GM12878 (cell line): ENCODE results near the gene SENP7. TPM values are rescaled to one million over a fixed set of nuclear protein-coding genes. Genes with fewer than 3 reads are reported as not detected.

ENCODE experiments used
- ATAC-seq: fragments of 200-7000 bp; cut with Tn5 transposase; 3 replicates; pipeline ENCODE4 v1.9.1; 2020; ENCODE audit warnings: mild to moderate bottlenecking, moderate library complexity
- BruUV-seq: library from RNA; stranded (reverse); fragments of 400-500 nt; replicated peaks from 2 replicates; lab custom pipeline; 2021; lab: Mats Ljungman, UMichigan
- CTCF ChIA-PET: fragments of 300-600 bp; sonication (Branson Sonifier 250); formaldehyde crosslinking; extraction: SDS; loops from one replicate; lab custom pipeline; 2021; ENCODE audit warnings: inconsistent platforms; lab: Yijun Ruan, JAX
- POLR2A ChIA-PET: fragments of 350-600 bp; formaldehyde crosslinking; extraction: SDS; loops from one replicate; lab custom pipeline; 2021; ENCODE audit warnings: inconsistent platforms; lab: Charles Lee
- RAD21 ChIA-PET: fragments of 300-600 bp; sonication (Branson Sonifier 250); formaldehyde crosslinking; loops from one replicate; lab custom pipeline; 2023; ENCODE audit warnings: antibody characterized with exemption; ENCODE audit not compliant: unreplicated experiment; lab: Charles Lee
- SMC1A ChIA-PET: fragments of 300-600 bp; sonication (Branson Sonifier 250); formaldehyde crosslinking; loops from one replicate; lab custom pipeline; 2023; ENCODE audit not compliant: unreplicated experiment, uncharacterized antibody; lab: Charles Lee
- DNase-seq: peaks from one replicate; pipeline ENCODE4 v3.0.0-alpha.2; 2011; ENCODE audit warnings: low read depth, low spot score
- FAIRE-seq: peaks from 3 replicates; lab custom pipeline; 2011; peaks lifted over from hg19 to GRCh38; lab: Jason Lieb, UNC
- H2AFZ ChIP-seq: 2 replicates; pipeline ENCODE4 v1.6.0; 2011; ENCODE audit warnings: low read depth, low read length, control low read depth; ENCODE audit not compliant: control insufficient read depth
- H3K27ac ChIP-seq: 2 replicates; pipeline ENCODE4 v1.5.1; 2011; ENCODE audit warnings: control low read depth; ENCODE audit not compliant: control insufficient read depth, insufficient read depth
- H3K27me3 ChIP-seq, 2 experiments: replicated peaks in 1 of 2; 2 replicates each; pipeline versions ENCODE4 v1.6.0 to v1.6.1; 2011; ENCODE audit warnings: low read length in 1 of 2; ENCODE audit not compliant: control insufficient read depth in 2 of 2, insufficient read depth in 2 of 2
- H3K36me3 ChIP-seq, 2 experiments: 2 replicates each; pipeline ENCODE4 v1.5.1; 2011; ENCODE audit warnings: low read length in 1 of 2; ENCODE audit not compliant: control insufficient read depth in 2 of 2, insufficient read depth in 2 of 2
- H3K4me1 ChIP-seq: 2 replicates; pipeline ENCODE4 v1.6.1; 2011; ENCODE audit warnings: mild to moderate bottlenecking, low read length, moderate library complexity, mixed read lengths; ENCODE audit not compliant: control insufficient read depth, insufficient read depth
- H3K4me2 ChIP-seq: 2 replicates; pipeline ENCODE4 v1.6.0; 2011; ENCODE audit warnings: control low read depth; ENCODE audit not compliant: control insufficient read depth, insufficient read depth
- H3K4me3 ChIP-seq: fragments of 200-600 bp; sonication (generic); 2 replicates; pipeline ENCODE4 v1.5.1; 2016
- H3K79me2 ChIP-seq: 2 replicates; pipeline ENCODE4 v1.6.0; 2011; ENCODE audit warnings: low read length; ENCODE audit not compliant: control insufficient read depth, insufficient read depth
- H3K9ac ChIP-seq: 2 replicates; pipeline ENCODE4 v1.8.0; 2011; ENCODE audit warnings: low read length, control low read depth, mixed read lengths; ENCODE audit not compliant: control insufficient read depth, insufficient read depth
- H3K9me3 ChIP-seq: replicated peaks from 3 replicates; pipeline ENCODE4 v1.5.1; 2011; ENCODE audit warnings: mild to moderate bottlenecking, low read length; ENCODE audit not compliant: control insufficient read depth, insufficient read depth
- H4K20me1 ChIP-seq: 2 replicates; pipeline ENCODE4 v1.6.0; 2011; ENCODE audit not compliant: control insufficient read depth, insufficient read depth
- CBFB ChIP-seq: IDR thresholded peaks from 2 replicates; pipeline ENCODE4 v1.6.1; 2016; ENCODE audit warnings: antibody characterized with exemption, low read depth
- RFX5 ChIP-seq: IDR thresholded peaks from 2 replicates; pipeline ENCODE4 v1.6.1; 2011; ENCODE audit warnings: low read depth, low read length, improper control_type of control experiment
- TBL1XR1 ChIP-seq: IDR thresholded peaks from 2 replicates; pipeline ENCODE4 v1.6.1; 2012; ENCODE audit warnings: low read depth, low read length, improper control_type of control experiment
- ZNF24 ChIP-seq: fragments of 450-650 bp; IDR thresholded peaks from 2 replicates; pipeline ENCODE4 v1.6.1; 2017; ENCODE audit warnings: antibody characterized with exemption, mild to moderate bottlenecking
- ZNF622 ChIP-seq: fragments of 450-650 bp; IDR thresholded peaks from 2 replicates; pipeline ENCODE4 v1.6.1; 2017; ENCODE audit warnings: mild to moderate bottlenecking, inconsistent platforms
- WGBS: methylation state at CpG from one replicate; pipeline ENCODE4 v1.1.6; 2016; ENCODE audit warnings: low lambda C conversion rate; ENCODE audit not compliant: insufficient replicate concordance, insufficient coverage; ENCODE audit errors: missing lambda C conversion rate; 5-methylcytosine and 5-hydroxymethylcytosine counted together
- in situ Hi-C: fragments of 300-500 bp; cut with MboI; formaldehyde crosslinking; loops from 9 replicates; pipeline ENCODE4 v1.14.3; 2018; ENCODE audit warnings: mixed read lengths
- intact Hi-C: fragments of 100-400 bp; cut with micrococcal nuclease; formaldehyde crosslinking; loops from one replicate; pipeline ENCODE4 v1.14.2; 2022; ENCODE audit not compliant: unreplicated experiment
- polyA plus RNA-seq, 11 experiments: library from polyadenylated mRNA; depleted of rRNA in 4 of 11; unstranded in 6 of 11; stranded (reverse) in 5 of 11; fragments of >200 nt; fragmentation: Nextera tagmentation in 4 of 11; fragmentation: Illumina TruSeq in 1 of 11; extraction: Ambion mirVana in 4 of 11; extraction: Trizol in 1 of 11; gene quantifications; 1 replicate in 1 of 11; 2 replicates in 10 of 11; pipeline versions ENCODE4 v1.2.1 to v1.2.3, GENCODE V29; 2011 to 2016; ENCODE audit warnings: inconsistent platforms in 2 of 11, missing spikeins in 2 of 11, low read depth in 1 of 11
- total RNA-seq, 4 experiments: library from RNA; depleted of rRNA in 3 of 4; stranded (reverse); fragments of >200 nt in 3 of 4; fragmentation: Illumina TruSeq in 1 of 4; extraction: Trizol in 1 of 4; gene quantifications; 2 replicates each; pipeline versions ENCODE4 v1.2.1 to v1.2.3, GENCODE V29; 2013 to 2021
- TF ChIP-seq, protein P1 (sequence below): IDR thresholded peaks from 2 replicates; pipeline ENCODE4 v1.6.1; 2011; ENCODE audit warnings: low read depth, low read length, improper control_type of control experiment, borderline replicate concordance

Gene SENP7
- total and polyA plus RNA-seq, 10 of the 15 experiments (the other 5 are each of a cell fraction or from before 2014, with no cell fraction given): 2.6 to 14.7 (median 8.3) TPM

DNA sequence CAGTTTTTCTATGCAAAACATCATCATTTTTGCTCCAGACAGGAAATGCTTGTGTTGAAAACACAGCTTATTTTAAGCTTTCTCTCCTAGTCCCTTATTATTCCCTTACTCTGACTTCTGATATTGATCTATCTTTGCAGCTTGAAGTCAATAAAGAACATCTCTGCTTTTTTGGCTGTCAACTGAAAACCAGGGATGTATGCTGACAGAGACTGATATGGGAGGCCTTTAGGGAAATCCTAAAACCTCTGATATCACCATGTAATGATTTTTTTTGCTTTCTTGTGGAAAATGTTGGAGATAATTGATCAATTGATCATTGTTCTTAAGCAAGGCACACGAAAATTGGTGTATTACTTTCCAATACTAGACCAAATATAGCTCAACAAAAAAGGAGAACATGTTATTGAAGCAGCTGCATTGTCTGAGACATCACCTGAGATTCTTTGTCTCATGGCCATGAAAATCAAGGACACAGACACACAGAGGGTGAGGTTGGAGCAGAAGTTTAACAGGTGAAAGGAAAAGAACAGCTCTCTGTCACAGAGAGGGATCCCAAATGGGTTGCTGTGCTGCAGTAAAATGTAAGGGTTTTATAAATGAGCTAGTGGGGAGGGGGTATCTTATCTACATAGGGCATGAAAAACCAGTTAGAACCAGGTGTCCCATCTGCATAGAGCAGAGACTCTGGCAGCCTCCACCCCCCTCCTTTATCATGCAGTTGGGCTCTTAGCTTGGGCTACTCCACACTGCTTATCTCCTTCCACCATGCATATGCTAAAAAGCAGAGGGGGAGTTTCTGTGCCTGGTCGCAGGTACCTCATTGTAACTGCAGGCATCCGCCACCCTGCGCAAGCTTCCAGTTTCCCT, 17.0 kb upstream of the SENP7 start:
- ChIA-PET SMC1A (interaction anchor here (1.4 to 1.5 kb wide), 2 partner anchors 9 to 11 kb away, joined by 4 to 5 read pairs; no protein-coding TSS in a partner anchor), RAD21 (no interaction called here), POLR2A (interaction anchor here (1.1 kb wide), 1 partner anchor 10 kb away, joined by 3 read pairs; no protein-coding TSS in a partner anchor), CTCF (no interaction called here)
- H2AFZ ChIP-seq: no peak overlapping the region
- H4K20me1 ChIP-seq: no peaks in the 10 kb centered on the region
- H3K4me3 ChIP-seq: no peak overlapping the region
- no peaks in the 10 kb centered on the region for H3K36me3 ChIP-seq
- TF ChIP-seq CBFB (no peak), RFX5 (no peak), ZNF24 (no peak), ZNF622 (no peak), TBL1XR1 (no peak)
- TF ChIP-seq, protein P1, sequence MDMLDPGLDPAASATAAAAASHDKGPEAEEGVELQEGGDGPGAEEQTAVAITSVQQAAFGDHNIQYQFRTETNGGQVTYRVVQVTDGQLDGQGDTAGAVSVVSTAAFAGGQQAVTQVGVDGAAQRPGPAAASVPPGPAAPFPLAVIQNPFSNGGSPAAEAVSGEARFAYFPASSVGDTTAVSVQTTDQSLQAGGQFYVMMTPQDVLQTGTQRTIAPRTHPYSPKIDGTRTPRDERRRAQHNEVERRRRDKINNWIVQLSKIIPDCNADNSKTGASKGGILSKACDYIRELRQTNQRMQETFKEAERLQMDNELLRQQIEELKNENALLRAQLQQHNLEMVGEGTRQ: no peak
- DNase-seq (no peak), FAIRE-seq (no peak), ATAC-seq (no peak)
- H3K27ac ChIP-seq: no peak overlapping the region
- H3K79me2 ChIP-seq: no peaks in the 10 kb centered on the region
- intact Hi-C loops (no loop called here), in situ Hi-C loops (no loop called here)
- BruUV-seq: no TSS peak
- H3K9me3 ChIP-seq: no peaks in the 10 kb centered on the region
- 72% methylated on average over 4 of the region's 4 CpGs for WGBS
- no peaks in the 10 kb centered on the region for H3K27me3 ChIP-seq
- no peaks in the 10 kb centered on the region for H3K4me1 ChIP-seq
- no peak overlapping the region for H3K4me2 ChIP-seq
- H3K9ac ChIP-seq: no peak overlapping the region
